ENCODE measurements around the gene TENM4.
A peak's percentile ranks its signal among the peaks of the same experiment; 100 is the strongest.

The TENM4 gene

DNA sequence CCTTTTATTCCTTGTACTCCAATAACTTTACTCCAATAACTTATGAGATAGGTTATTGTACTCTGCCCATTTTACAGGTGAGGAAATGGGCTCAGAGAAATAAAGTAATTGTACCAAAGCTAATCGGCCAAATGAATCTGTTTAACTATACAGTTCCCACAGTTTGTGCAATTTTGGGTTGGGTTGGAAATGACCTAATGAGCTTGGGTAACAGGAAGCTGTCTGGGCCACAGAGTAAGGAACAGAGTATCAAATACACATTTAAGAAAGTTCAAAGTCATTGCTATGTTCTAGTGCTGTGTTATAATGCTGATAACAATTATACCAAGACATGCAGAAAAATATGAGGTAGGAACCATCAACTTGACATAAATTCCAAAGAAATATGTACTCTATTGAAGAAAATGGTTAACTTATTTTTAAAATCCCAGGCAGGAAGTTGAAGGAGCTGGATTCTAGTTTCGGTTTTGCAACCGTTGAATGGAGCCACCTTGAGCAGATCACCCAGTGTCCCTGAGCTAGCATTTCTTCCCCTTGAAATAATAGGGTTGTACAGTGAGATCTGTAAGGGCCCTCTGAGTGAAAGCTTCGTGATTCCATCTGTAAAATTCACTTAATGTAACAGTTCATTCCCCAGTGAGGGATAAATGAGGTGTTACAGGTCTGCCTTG, 505.3 kb downstream of the TENM4 start:
- peak; percentile 29 for DNase-seq (ENCODE audit: low spot score)

DNA sequence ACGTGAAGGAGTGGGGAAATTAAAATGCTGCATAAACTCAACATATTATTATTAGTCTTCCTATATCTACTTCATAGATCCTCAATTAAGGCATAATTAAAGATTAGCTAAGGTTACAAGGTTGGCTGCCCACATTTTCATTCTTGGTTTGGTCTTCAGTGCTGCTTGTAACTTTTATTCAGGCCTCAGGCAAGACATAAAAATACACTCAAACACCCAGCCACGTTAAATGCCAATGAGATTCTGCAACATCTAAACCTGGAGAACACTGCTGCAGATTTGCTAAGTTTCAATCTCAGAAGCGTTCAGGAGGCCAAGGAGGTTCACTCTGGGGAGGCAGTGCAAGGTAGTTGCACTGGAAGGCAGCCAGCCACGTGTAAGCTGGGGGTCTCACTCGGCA, 507.5 kb downstream of the TENM4 start:
- no peak for DNase-seq (ENCODE audit: low spot score)

DNA sequence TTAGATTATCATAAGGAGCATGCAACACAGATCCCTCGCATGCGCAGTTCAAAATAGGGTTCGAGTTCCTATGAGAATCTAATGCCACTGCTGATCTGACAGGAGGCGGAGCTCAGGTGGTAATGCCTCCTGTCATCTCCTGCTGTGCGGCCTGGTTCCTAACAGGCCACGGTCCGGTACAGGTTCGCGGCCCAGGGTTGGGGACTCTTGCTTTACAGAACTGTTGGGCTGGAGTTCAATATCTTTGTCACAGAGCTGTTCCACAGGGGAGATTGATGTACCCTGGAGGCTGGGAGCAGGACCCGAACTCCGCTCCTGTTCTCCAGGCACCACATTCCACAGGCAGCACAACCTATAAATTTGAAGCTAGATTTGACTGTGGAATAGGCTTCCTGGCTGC, 508.1 kb downstream of the TENM4 start:
- DNase-seq (ENCODE audit: low spot score), result no peak

DNA sequence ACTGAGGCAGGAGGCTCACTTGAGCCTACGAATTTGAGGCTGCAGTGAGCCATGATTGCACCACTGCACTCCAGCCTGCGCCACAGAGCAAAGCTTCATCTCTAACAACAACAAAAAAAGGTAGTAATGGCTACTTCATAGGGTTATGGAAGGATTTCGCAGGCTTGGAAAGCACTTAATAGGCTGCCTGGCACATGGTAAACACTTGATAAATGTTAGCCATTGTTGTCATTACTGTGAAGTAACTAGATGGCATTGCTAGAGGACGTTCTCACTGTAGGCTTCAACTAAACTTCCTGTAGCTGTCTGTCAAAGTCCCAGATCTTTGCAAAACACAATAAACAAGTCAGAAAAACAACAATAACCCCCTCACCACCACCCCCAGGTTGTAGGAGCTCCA, 508.9 kb downstream of the TENM4 start:
- DNase-seq (ENCODE audit: low spot score), result no peak

DNA sequence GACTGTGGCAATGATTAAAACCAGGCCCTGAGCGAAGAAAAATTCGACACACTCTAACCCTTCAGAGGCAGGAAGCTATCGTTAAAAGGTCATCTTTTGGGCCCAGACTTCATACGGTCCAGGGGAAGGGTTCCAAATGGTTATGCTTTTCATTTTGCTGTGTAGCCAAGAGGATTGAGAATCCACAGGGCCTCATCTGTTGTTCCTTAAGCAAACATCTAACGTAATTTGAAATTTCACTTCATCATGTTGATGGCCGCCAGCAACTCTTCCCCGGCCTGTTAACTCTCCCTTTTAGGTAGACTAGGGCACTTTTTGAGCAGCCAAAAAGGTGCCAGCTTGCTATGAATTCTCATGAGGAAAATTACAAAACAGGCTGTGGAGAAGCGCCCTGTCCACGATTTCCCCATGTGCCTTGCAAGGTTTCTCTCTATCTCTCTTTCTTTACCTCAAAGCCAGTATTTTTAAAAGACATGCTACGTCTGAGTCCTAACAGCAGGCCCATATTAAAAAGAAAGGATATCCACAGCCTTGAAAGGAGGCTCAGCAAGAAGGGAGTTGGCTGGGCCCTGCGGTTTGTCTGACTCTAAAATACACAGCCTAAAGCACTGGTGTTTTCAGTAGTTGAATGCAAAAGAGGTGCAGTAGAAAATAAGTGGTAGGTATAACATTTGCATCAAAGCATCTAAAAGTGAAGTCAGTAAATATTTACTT, 509.9 kb downstream of the TENM4 start:
- DNase-seq (ENCODE audit: low spot score), result no peak

DNA sequence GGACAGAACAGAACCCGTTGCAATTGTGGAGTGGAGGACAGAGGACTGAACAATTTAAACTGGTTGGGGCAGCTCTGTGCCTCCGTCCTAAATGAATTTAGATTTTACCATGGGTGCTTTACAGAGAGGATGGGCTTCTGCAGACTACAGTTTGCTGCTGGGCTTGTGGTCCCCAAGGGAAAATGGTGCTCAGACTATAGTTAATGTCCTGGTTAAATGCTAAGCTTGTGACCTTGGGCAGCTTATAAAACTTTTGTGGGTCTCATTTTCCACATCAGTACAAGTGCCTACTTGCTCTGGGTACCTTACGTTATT, 511.0 kb downstream of the TENM4 start:
- no peak for DNase-seq (ENCODE audit: low spot score)

DNA sequence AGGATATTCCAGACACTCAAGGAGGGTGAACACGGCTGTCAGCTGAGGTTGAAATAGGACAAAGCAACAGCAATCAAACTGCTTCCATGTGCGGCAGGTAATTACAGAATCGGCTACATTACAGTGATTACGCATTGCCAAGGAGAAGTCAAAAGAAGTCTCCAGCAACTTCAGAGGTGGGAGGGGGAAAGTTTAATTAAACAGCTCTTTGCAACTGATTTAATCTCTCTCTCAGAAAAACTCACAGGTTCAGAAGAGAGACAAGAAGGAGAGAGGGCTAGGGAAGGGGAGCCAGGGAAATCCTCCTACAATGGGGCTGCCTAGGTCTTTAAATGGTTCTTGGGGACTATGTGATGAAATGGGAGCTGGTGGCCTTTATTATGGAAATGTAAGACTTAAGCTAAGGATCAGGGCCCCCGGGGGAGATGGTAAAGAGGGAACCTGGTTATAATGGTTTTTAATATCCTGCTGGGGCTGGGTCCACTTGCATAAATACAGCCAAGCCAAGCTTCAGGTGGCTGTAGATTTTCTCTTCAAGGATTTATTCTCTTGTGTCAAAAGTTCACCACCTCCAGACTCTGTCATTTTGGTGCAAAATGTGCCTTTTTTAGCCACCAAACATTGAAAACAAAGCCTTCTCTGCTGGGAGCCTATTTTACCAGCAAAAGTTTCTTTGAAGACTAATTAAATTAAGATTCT, 511.5 kb downstream of the TENM4 start:
- DNase-seq (ENCODE audit: low spot score), result no peak

DNA sequence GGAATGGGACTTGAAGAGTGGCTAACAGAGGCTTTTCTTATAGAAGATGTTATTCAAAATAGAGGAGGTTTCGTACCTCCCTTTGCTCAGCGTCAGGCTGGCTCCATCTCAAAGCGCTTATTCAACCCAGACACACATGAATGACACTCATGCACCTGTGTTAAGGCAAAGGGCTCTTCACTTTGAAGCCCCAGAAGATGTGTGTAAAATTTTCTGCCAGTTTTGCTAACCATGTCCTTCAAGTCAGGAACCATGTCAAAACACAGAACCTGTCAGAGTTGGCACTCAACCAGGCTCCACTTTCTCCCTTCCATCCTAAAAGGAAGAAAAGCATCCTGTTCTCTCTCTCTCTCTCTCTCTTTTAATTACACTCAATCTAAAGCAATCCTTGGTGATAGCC, 513.3 kb downstream of the TENM4 start:
- no peak for DNase-seq (ENCODE audit: low spot score)

DNA sequence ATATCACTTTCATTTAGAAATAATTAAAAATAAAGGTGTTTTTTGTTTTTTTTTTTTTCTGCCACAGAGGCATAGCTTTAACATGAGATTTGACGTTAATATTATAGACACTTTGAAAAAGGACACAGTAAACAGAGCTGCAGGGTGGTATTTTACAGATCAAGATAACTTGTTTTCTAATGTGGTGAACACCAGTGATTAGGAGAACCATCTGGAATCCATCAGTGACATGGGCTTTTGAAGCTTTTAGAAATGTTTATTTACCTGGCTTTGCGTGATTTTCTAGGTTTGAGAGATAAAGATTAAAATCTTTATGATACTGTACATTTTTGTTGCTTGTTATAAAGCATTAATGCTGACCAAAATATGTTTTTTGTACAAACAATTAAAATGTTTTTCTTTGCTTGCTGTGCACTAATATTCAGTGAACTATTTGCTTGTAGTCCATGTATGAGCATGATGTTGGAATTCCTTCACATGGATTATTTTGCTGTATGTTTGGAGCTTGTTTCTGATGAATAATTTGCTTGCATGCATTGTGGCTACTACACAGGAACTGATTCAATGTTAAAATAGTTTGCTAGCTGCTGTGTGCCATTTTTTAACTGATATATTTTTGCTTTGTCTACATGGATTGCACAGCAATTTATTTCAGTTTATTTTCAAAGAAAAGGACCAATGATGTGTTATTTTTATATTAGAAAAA, 514.0 kb downstream of the TENM4 start:
- peak; percentile 31 for DNase-seq (ENCODE audit: low spot score)

DNA sequence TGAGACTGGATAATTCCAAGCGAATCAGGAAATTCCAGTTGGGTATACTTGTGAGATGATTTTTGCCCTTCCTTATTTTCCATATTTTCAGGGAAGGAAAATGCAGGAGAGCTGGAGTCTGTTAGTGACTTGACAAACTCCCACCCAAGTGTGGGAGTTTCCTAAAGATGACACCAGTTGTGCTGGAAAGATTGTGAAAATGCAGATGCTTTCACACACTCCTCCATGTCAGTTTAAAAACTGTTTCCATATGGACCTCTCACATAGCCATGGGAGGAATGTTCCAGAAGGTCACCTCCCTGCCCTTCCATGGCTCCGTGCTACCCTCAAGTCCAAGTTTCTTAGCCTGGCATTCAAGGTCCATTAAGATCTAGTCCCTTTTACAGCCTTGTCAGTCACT, 515.4 kb downstream of the TENM4 start:
- DNase-seq (ENCODE audit: low spot score), result no peak

DNA sequence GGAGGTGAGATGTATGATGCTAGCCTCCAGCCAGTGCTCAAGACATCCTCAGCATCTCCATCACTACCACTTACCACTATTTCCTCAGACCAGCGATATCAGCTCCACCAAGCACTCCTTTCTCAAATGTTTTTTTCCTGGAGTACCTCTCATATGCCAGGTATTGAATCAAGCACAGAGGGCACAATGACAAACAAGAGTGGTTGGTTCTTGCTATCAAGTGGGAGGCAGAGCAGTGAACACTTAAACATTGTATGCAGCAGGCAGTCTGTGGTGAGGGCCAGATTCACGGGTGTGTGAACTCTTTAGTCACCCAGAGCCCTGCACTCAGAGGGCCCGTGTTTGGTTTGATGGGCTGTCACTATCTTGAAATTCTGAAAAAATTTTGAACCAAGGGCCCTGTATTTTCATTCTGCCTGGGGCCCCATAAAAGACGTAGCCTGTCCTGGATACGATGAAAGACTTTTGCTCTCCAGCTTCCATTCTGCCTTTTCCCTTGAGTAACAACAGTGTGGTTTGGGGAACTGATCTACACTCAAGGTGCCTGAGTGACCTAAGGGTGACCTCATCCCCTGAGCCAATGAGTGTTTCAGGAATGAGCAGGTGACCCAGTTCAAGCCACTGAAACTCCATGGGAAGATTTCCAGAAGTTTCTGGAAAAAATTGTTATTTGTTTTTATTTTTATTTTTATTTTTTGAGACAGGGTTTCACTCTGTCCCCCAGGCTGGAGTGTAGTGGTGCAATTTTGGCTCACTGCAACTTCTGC, 517.8 kb downstream of the TENM4 start:
- no peak for DNase-seq (ENCODE audit: low spot score)

DNA sequence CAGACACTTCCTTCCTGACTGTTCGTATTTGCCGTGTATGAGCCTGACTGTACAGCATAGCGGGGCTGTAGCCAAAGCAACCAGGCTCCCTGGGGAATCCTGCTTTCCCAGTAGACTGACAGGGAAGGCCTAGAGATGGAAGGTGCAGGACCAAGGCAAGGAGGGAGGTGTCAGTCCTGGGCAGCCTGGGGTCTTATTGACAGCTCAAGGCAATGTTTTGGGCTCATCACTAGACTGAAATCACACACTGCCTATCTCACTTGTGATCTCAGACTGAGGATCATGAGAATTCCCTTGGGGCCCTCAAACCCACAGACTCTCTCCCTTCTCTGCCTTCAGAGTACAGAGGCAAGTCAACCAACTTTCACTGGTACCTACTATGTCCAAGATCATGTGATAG, 519.3 kb downstream of the TENM4 start:
- DNase-seq (ENCODE audit: low spot score), result no peak

DNA sequence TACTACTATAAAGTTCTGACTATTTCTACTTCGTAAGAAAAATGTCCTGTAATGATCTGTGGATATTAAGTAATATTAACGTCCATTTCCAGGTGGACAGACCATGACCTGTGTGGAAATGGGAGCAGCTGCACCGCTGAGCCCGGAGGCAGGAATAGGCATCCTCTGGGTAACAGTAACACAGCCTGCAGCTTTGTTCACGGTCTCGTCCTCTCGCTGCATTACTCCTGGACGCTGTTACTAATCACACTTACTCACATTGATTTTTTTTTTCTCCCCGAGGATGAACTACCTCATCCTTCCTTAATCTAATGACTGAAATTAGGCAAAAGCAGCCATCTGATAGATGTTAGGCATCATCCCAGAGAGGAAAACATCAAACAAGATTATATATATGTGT, 520.5 kb downstream of the TENM4 start:
- no peak for DNase-seq (ENCODE audit: low spot score)

DNA sequence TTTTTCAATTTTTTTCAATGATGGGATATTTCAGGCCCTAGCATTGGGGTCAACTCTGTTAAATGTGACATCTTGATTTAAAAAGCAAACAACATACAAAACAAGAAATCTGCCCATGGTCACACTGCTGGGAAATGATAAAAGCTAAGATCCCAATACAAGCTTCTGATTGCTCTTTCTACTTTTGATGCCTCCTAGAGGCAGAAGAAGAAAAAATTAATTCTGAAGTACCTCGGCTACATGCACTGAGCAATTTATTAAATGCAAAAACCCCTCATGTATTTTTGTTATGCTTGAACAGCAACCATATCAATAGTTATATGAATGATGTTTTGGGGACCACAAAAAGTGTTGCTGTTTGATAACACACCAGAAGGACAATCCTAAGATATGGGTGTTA, 524.1 kb downstream of the TENM4 start:
- DNase-seq (ENCODE audit: low spot score), result no peak

DNA sequence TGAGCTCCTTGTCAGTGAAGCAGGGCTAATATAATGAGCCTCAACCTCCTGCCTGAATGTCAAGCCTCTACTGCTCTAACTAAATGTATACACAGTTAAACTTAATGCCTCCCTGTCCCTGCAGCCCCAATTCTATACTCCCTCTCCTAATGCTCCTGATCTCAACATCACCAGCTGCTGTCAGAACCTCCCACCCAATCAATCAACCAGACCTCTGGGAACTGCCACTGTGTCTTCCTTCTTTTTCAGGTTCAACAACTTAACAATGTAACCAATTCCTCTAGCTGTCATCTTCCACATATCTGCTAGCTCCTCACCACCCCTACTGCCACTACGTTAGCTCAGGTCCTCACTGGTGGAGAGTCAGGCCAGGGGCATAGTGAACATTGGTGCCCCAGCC, 526.3 kb downstream of the TENM4 start:
- no peak for DNase-seq (ENCODE audit: low spot score)

DNA sequence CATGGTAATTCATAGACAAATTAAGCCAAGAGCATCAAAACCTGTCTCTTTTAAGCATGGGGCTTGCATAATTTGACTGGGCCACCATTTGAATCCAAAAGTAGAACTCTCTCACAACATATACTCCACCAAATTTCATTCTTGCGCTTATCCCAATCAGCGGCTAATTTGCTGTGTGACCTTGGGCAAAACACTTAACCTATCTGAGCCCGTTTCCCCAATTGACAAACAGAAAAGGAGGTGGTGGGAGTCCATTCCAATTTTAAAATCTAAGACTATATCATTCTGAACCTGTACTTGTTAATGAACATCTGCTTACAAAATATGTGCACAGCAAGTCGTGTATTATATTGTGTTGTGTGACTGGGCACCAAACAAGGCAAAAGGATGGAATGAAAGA, 528.1 kb downstream of the TENM4 start:
- DNase-seq (ENCODE audit: low spot score), result no peak

DNA sequence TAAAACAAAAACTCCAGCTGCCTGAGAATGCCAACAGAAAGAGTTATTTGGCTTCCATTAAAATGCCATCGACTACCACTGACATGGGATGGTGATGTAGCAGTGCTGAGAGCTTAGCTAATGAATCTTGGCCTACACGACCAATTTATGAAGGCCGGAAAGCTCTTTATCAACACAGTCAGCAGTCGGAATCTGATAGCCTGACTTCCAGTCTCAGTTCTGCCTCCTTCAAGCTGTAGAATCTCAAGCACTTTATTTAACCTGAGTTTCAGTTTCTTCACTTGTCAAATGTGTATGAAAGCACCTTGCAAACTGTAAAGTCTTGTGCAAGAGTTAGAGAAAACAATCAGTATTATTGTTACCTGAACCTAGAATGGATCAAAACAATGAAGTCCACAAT, 530.5 kb downstream of the TENM4 start:
- no peak for DNase-seq (ENCODE audit: low spot score)

DNA sequence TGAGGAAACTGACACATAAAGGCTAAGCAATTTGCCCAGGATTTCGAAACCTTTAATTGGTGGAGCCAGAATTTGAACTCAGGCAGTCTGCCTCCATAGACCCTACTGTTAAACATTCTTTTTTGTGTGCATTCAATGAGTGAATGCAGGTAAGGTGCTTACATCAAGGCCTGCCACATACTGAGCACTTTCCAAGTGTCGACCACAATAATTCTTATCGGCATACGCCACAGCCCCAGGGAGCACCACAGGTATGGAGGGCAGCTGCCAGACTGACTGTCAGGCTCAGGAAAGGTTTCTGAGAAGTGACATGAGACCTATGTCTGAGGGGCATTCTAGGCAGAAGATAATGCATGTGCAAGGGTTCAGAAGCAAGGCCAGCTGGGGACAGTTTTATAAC, 531.4 kb downstream of the TENM4 start:
- no peak for DNase-seq (ENCODE audit: low spot score)

DNA sequence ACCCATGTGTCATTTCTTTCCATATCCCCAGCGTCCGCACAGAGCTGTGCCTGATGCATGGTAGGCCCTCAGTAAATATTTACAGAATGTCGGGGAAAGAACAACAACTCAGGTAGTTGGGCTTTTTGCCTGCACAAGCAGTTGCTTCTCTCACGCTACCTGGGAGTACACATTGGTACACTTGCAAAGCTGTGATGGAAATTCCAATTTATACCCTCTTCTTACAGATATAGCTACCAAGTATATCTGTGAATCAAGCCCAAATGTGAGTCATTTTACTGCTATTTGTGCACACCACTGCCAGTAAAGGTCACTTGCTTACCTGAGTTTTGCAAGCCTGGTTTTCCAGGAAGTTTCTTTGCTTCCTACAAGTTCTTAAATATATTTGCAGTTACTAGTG, 533.2 kb downstream of the TENM4 start:
- DNase-seq (ENCODE audit: low spot score), result no peak

DNA sequence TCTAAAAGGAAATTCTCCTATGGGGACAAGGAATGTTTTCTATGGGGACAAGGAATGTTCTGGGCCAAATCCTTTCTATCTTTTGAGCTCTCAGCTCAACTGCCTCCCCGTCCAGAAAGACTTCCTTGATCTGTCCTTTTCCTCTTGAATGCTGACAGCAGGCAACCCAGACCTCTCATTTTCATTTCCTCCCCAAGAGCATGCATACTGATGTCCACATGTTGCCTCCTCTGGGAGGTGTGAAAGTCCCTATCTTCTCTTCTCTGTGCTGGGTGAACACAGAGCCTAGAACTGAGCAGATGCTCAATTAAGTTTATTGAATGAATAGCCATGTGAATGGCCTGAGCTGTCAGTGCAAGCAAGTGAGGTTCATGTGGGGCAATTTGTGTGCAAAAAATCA, 534.3 kb downstream of the TENM4 start:
- no peak for DNase-seq (ENCODE audit: low spot score)

DNA sequence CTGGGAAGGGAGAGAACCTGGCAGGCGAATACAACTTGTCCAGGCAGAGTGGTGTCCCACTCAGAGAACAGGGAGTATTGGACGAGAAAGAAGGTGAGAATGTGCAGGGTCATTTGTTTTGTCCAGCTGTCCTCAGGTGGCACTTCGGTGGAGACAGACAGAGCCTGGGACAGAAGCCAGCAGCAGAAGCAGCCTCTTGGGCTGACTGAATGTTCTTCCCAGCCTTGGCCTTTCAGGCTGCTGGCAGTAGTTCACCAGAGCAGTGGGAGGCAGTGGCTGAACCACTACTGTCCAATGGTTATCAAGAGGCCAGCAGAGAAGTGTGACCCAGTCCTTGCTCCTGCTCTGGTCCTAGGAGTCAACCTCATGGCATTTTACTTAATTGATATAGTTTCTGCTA, 535.1 kb downstream of the TENM4 start:
- no peak for DNase-seq (ENCODE audit: low spot score)

DNA sequence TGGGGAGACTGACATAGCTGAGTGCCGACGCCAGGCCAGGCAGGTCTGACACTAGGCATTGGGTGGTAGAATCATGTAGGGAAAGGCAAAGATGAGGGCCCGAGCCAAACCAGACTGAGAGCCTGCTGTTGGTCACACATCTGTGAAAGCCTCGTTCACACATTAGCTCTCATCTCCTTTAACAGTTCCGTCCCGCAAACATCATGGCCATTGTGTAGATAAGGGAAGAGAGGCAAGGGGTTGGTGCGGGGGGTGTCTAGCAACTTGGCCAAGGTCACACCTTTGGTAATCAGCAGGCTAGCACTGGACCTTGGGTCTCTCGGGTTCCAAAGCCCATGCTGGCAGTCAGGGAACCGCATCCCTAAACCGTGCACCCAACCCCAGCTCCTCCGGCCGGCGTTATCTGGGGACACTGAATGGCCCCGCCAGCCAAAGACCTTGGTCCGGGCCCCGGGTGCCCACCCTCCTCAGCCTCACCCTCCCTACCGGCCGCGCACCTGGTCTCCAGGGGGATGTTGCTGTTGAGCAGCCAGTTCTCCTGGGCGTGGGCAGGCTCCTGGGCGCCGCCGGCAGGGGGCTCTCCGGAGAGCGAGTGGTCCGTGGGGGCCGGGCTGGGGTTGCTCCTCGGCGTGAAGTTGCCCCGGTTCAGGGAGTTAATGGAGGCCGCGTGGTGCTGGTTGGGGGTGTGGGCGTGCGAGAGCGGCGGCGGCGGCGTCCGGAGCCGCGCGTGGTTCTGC, 537.9 kb downstream of the TENM4 start:
- no peak for DNase-seq (ENCODE audit: low spot score)
